Neural progenitor cell (in vitro differentiated cells): ENCODE results near the gene IFNK. TPM values are rescaled to one million over a fixed set of nuclear protein-coding genes. Genes with fewer than 3 reads are reported as not detected.

Experiments used
- DNase-seq: peaks from one replicate; pipeline ENCODE4 v3.0.0-alpha.2; 2016; ENCODE audit warnings: low spot score
- H2AFZ ChIP-seq: fragments of 200-600 bp; sonication (generic); replicated peaks from 2 replicates; pipeline ENCODE4 v1.6.1; 2016; ENCODE audit warnings: antibody characterized with exemption
- H3F3A ChIP-seq: fragments of 200-600 bp; sonication (generic); 2 replicates; pipeline ENCODE4 v1.6.1; 2016; ENCODE audit warnings: antibody characterized with exemption, low read depth
- H3K27ac ChIP-seq: fragments of 200-600 bp; sonication (generic); 2 replicates; pipeline ENCODE4 v1.5.1; 2016; ENCODE audit warnings: mild to moderate bottlenecking
- H3K27me3 ChIP-seq: fragments of 200-600 bp; sonication (generic); 2 replicates; pipeline ENCODE4 v1.6.1; 2016; ENCODE audit warnings: mild to moderate bottlenecking, moderate library complexity
- H3K36me3 ChIP-seq: fragments of 200-600 bp; sonication (generic); 2 replicates; pipeline ENCODE4 v1.5.1; 2016
- H3K4me1 ChIP-seq: fragments of 200-600 bp; sonication (generic); 2 replicates; pipeline ENCODE4 v1.6.1; 2016; ENCODE audit warnings: mixed run types
- H3K4me2 ChIP-seq: fragments of 200-600 bp; sonication (generic); 2 replicates; pipeline ENCODE4 v1.6.1; 2016
- H3K4me3 ChIP-seq: fragments of 200-600 bp; sonication (generic); 2 replicates; pipeline ENCODE4 v1.5.1; 2016
- H3K79me2 ChIP-seq: fragments of 200-600 bp; sonication (generic); 2 replicates; pipeline ENCODE4 v1.6.1; 2016; ENCODE audit warnings: low read depth
- H3K9ac ChIP-seq: fragments of 200-600 bp; sonication (generic); 2 replicates; pipeline ENCODE4 v1.6.1; 2016
- H3K9me3 ChIP-seq: fragments of 200-600 bp; sonication (generic); 2 replicates; pipeline ENCODE4 v1.5.1; 2016; ENCODE audit warnings: low read depth
- H4K20me1 ChIP-seq: fragments of 200-600 bp; sonication (generic); 2 replicates; pipeline ENCODE4 v1.6.1; 2016; ENCODE audit warnings: low read depth
- H3K27ac Mint-ChIP-seq: 3 replicates; pipeline ENCODE4 v1.8.0; 2021; ENCODE audit warnings: mixed read lengths
- H3K27me3 Mint-ChIP-seq: 2 replicates; pipeline ENCODE4 v1.8.0; 2022; ENCODE audit warnings: low read depth, mild to moderate bottlenecking, inconsistent platforms, moderate library complexity, mixed read lengths; ENCODE audit not compliant: insufficient read depth
- H3K36me3 Mint-ChIP-seq: 3 replicates; pipeline ENCODE4 v1.8.0; 2021; ENCODE audit warnings: mixed read lengths
- H3K4me1 Mint-ChIP-seq: 3 replicates; pipeline ENCODE4 v1.8.0; 2021; ENCODE audit warnings: mixed read lengths
- H3K4me3 Mint-ChIP-seq: 3 replicates; pipeline ENCODE4 v1.8.0; 2021; ENCODE audit warnings: mild to moderate bottlenecking, moderate library complexity, mixed read lengths
- H3K9me3 Mint-ChIP-seq: 3 replicates; pipeline ENCODE4 v1.8.0; 2020; ENCODE audit warnings: mixed read lengths
- EZH2 ChIP-seq: fragments of 200-600 bp; sonication (generic); IDR thresholded peaks from 2 replicates; pipeline ENCODE4 v1.6.1; 2017; ENCODE audit warnings: antibody characterized with exemption, mild to moderate bottlenecking, moderate library complexity
- EZH2phosphoT487 ChIP-seq: fragments of 200-600 bp; sonication (generic); IDR thresholded peaks from 2 replicates; pipeline ENCODE4 v1.6.1; 2017; ENCODE audit warnings: antibody characterized with exemption
- total RNA-seq: library from RNA; depleted of rRNA; stranded (reverse); fragments of >200 nt; gene quantifications from 2 replicates; pipeline ENCODE4 v1.2.3, GENCODE V29; 2015; ENCODE audit warnings: low replicate concordance
- TF ChIP-seq, protein P1 (sequence below): fragments of 200-600 bp; sonication (generic); IDR thresholded peaks from 2 replicates; pipeline ENCODE4 v1.5.1; 2017; ENCODE audit warnings: antibody characterized with exemption, mild to moderate bottlenecking

The IFNK gene
- total RNA-seq, 1 donor from 2014 or later: not detected

DNA sequence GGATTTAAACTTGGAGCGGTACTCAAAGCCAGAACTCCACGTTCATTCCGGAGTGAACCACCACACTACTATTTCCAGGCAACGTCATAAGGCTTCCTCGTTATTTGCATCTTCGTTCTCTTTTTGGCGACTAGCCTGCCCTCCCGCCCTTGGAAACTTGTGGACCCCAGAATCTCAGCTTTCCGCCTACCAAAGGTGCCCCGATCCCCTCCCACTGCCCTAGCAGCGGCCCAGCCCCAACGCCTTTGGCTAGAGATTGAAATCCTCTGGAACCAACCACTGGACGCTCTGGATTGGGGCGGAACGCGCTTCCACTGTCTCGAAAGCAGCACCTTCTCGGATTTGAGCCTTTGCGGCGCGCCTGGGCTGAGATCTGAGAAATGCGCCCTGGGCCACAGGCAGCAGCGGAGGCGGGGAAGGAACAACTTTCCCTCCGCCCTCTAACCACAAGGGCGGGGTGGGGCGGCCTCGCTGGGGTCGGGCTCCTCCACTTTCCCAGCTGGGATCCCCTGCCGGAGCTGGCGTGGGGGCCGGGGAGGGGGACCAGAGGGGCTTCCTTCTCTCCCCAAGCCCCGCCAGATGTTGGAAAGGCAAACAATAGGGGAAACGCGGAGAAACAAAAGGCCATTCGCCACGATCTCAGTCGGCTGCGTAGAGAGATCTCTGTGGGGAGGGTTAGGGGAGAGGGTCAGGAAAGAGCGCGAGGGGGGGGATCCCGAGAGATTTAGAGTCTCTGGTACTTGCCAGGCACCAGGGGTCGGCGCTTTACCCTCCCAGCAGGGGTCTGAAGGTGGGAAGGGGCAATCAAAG lies 4.2 kb downstream of the IFNK start:
- H3K4me3 ChIP-seq: peak overlapping the region; percentile 98
- Mint-ChIP-seq H3K36me3 (peaks cover 9% of the 10 kb centered on the region), H3K4me3 (peak overlapping the region; percentile 97), H3K9me3 (no peaks in the 10 kb centered on the region), H3K27me3 (peaks cover 2% of the 10 kb centered on the region), H3K4me1 (peaks cover 26% of the 10 kb centered on the region), H3K27ac (peak overlapping the region; percentile 85)
- DNase-seq: peak; percentile 91
- H3K36me3 ChIP-seq: no peaks in the 10 kb centered on the region
- no peaks in the 10 kb centered on the region for H3K9me3 ChIP-seq
- H4K20me1 ChIP-seq: peaks cover 11% of the 10 kb centered on the region
- peaks cover 22% of the 10 kb centered on the region for H3F3A ChIP-seq
- no peaks in the 10 kb centered on the region for H3K27me3 ChIP-seq
- H2AFZ ChIP-seq: peak overlapping the region; percentile 95
- TF ChIP-seq, protein P1, sequence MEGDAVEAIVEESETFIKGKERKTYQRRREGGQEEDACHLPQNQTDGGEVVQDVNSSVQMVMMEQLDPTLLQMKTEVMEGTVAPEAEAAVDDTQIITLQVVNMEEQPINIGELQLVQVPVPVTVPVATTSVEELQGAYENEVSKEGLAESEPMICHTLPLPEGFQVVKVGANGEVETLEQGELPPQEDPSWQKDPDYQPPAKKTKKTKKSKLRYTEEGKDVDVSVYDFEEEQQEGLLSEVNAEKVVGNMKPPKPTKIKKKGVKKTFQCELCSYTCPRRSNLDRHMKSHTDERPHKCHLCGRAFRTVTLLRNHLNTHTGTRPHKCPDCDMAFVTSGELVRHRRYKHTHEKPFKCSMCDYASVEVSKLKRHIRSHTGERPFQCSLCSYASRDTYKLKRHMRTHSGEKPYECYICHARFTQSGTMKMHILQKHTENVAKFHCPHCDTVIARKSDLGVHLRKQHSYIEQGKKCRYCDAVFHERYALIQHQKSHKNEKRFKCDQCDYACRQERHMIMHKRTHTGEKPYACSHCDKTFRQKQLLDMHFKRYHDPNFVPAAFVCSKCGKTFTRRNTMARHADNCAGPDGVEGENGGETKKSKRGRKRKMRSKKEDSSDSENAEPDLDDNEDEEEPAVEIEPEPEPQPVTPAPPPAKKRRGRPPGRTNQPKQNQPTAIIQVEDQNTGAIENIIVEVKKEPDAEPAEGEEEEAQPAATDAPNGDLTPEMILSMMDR: no peak
- TF ChIP-seq EZH2phosphoT487 (no peak), EZH2 (no peak)
- peaks cover 23% of the 10 kb centered on the region for H3K4me1 ChIP-seq
- H3K79me2 ChIP-seq: peaks cover 48% of the 10 kb centered on the region
- peak overlapping the region; percentile 46 for H3K9ac ChIP-seq
- H3K27ac ChIP-seq: peak overlapping the region; percentile 58
- H3K4me2 ChIP-seq: peak overlapping the region; percentile 92

DNA sequence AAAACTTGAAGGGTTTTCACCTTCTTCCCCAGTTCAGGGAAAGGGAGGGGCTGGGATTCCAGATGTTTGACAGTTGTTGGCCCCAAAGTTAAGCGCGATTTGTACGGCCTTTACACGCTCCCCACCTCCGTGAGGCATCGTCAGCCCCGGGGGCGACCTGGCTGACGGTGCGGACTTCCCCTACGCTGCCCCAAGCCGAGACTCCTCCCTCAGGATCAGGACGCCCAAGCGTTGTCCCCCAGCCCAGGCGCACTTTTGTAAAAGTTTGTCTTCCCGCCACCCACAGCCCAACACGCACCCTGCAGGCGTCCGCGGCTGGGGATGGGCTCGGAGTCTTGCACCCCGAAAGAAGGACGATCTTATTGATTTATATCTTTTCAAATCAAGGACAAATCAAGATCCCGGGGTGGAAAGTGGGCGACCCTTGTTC lies 4.8 kb downstream of the IFNK start:
- H3K4me3 ChIP-seq: peak overlapping the region; percentile 98
- H3K9me3 ChIP-seq: no peaks in the 10 kb centered on the region
- peaks cover 22% of the 10 kb centered on the region for H3K4me1 ChIP-seq
- H3K9ac ChIP-seq: peak overlapping the region; percentile 40
- Mint-ChIP-seq H3K4me1 (peaks cover 26% of the 10 kb centered on the region), H3K27me3 (peaks cover 2% of the 10 kb centered on the region), H3K27ac (no peak overlapping the region), H3K36me3 (peaks cover 9% of the 10 kb centered on the region), H3K9me3 (no peaks in the 10 kb centered on the region), H3K4me3 (peak overlapping the region; percentile 97)
- DNase-seq: peak; percentile 80
- peak overlapping the region; percentile 92 for H3K4me2 ChIP-seq
- peaks cover 42% of the 10 kb centered on the region for H3K79me2 ChIP-seq
- no peaks in the 10 kb centered on the region for H3K27me3 ChIP-seq
- H3K27ac ChIP-seq: peak overlapping the region; percentile 58
- peaks cover 11% of the 10 kb centered on the region for H4K20me1 ChIP-seq
- H2AFZ ChIP-seq: peak overlapping the region; percentile 95
- H3K36me3 ChIP-seq: no peaks in the 10 kb centered on the region
- TF ChIP-seq EZH2phosphoT487: no peak
- H3F3A ChIP-seq: peaks cover 22% of the 10 kb centered on the region

DNA sequence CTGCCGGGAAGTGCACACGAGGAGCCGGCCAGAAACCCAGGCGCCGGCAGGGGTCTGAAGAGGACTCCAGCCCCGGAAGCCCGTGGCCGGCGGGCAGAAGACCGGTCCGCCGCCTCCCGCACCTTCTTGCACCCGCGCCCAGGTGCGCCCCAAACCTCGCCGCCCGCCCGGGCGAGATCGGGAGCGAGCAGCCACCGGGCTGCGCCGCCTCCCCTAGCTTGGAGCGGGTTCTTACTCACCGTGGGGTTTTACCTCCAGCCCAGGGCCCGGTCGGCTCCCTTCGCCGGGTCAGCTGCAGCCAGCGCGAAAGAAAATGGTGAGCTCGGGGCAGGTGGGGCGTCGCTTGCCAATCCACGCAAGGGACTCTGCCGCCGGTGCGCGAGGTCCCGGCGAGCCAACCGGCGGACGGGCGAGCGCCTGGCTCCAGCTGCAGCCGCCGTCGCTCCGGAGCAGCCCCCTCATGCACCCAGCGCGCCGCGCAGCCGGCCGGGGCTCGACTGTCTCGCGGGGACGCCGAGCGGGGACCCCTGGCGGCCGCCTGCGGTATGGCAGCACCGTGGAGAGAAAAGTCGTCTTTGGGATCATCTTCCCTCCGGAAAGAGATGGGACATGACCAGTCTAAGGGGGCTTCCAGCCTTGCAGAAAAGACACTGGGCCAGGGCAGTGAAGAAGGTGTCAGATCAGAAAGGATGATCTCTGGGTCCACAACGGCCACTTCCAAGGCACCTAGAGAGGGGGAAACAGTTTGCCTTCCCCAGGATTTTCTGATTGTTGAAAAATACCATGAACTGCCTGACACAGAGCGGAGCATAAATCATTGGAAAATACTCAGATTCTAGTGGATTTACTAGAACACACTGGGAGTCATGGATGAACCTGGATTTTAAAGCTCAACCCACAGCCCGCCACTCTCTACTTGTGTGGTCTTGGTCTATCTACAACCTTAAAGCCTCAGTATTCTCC lies 5.5 kb downstream of the IFNK start, which contains the start of gene MOB3B:
TSS of gene MOB3B (minus strand) at position 499 of the 963 bp plus-strand sequence. CDS start 74,264 bp downstream, outside the sequence.
- Histone ChIP-seq H3K9ac (peak within 1 kb of the TSS; percentile 40), H3F3A (peaks cover 22% of the 10 kb centered on the region), H3K27me3 (no peaks in the 10 kb centered on the region), H3K4me1 (peaks cover 29% of the 10 kb centered on the region), H3K79me2 (peaks cover 35% of the 10 kb centered on the region), H3K27ac (peak within 1 kb of the TSS; percentile 58), H3K4me3 (peak within 1 kb of the TSS; percentile 98), H4K20me1 (peaks cover 11% of the 10 kb centered on the region), H3K4me2 (peak within 1 kb of the TSS; percentile 92), H3K36me3 (no peaks in the 10 kb centered on the region), H2AFZ (peak within 1 kb of the TSS; percentile 95), H3K9me3 (no peaks in the 10 kb centered on the region)
- peaks cover 2% of the 10 kb centered on the region for H3K27me3 Mint-ChIP-seq
- H3K27ac Mint-ChIP-seq: no peak within 1 kb of the TSS
- peaks cover 26% of the 10 kb centered on the region for H3K4me1 Mint-ChIP-seq
- DNase-seq: peak; percentile 91
- H3K4me3 Mint-ChIP-seq: peak within 1 kb of the TSS; percentile 97
- no peaks in the 10 kb centered on the region for H3K9me3 Mint-ChIP-seq
- TF ChIP-seq, protein P1: peak; percentile 80
- no peak for TF ChIP-seq EZH2
- H3K36me3 Mint-ChIP-seq: peaks cover 4% of the 10 kb centered on the region
